IPS DF 6.9 (cell line): ENCODE results near the gene SYN1.
A peak's percentile ranks its signal among the peaks of the same experiment; 100 is the strongest.

ENCODE experiments used
- DNase-seq: peaks from one replicate; pipeline ENCODE4 v3.0.0-alpha.2; 2013; ENCODE audit warnings: low read depth, low spot score
- H3K27ac ChIP-seq: one replicate; pipeline ENCODE4 v1.5.1; 2013; ENCODE audit warnings: low read length, control low read depth
- H3K27me3 ChIP-seq: 2 replicates; pipeline ENCODE4 v1.6.1; 2013; ENCODE audit warnings: mild to moderate bottlenecking, low read length; ENCODE audit not compliant: control insufficient read depth, insufficient read depth
- H3K36me3 ChIP-seq: 2 replicates; pipeline ENCODE4 v1.6.1; 2013; ENCODE audit warnings: low read length; ENCODE audit not compliant: control insufficient read depth, insufficient read depth
- H3K4me1 ChIP-seq: 2 replicates; pipeline ENCODE4 v1.6.1; 2013; ENCODE audit warnings: low read length; ENCODE audit not compliant: control insufficient read depth, insufficient read depth
- H3K4me3 ChIP-seq: 2 replicates; pipeline ENCODE4 v1.5.1; 2013; ENCODE audit warnings: mild to moderate bottlenecking, low read length
- H3K9me3 ChIP-seq: 2 replicates; pipeline ENCODE4 v1.6.1; 2013; ENCODE audit warnings: low read length, inconsistent platforms; ENCODE audit not compliant: control insufficient read depth, insufficient read depth
- WGBS: extraction: QIAGEN DNeasy Blood & Tissue Kit; methylation state at CpG from one replicate; pipeline ENCODE4 v1.1.7; 2013; ENCODE audit warnings: mixed read lengths, missing lambda C conversion rate; ENCODE audit not compliant: insufficient read length, insufficient coverage; 5-methylcytosine and 5-hydroxymethylcytosine counted together

The SYN1 gene

GRCh38 chrX:47650164-47651042, 30.7 kb upstream of the SYN1 start, which contains the start of gene ELK1:
ELK1 (minus strand) TSS chrX:47650563; CDS start chrX:47641441, 9,122 bp downstream.
- H3K4me3 ChIP-seq: peak within 1 kb of the TSS; percentile 89
- no peaks in the 10 kb centered on the region for H3K27me3 ChIP-seq
- H3K9me3 ChIP-seq: no peaks in the 10 kb centered on the region
- no peak within 1 kb of the TSS for H3K27ac ChIP-seq
- H3K4me1 ChIP-seq: no peaks in the 10 kb centered on the region
- peaks cover 2% of the 10 kb centered on the region; the same call in 1 of the 2 replicates for H3K36me3 ChIP-seq
- peak; percentile 74 for DNase-seq
- WGBS: no CpG with 5 or more reads among the region's 65 CpGs

- Histone ChIP-seq H3K4me1 (no peaks in the 10 kb centered on the region), H3K27me3 (no peaks in the 10 kb centered on the region), H3K27ac (no peak overlapping the region), H3K4me3 (peak overlapping the region; percentile 89; the same call in 1 of the 2 replicates), H3K9me3 (no peaks in the 10 kb centered on the region), H3K36me3 (peaks cover 2% of the 10 kb centered on the region; the same call in 1 of the 2 replicates)
- DNase-seq: no peak
- WGBS: no CpG with 5 or more reads among the region's 11 CpGs
Measured at GRCh38 chrX:47649781-47650163, 30.1 kb upstream of the SYN1 start.

GRCh38 chrX:47649271-47649670, 29.6 kb upstream of the SYN1 start:
- Histone ChIP-seq H3K27ac (no peak overlapping the region), H3K9me3 (no peaks in the 10 kb centered on the region), H3K36me3 (peaks cover 2% of the 10 kb centered on the region; the same call in 1 of the 2 replicates), H3K4me3 (no peak overlapping the region; the same call in 1 of the 2 replicates), H3K4me1 (no peaks in the 10 kb centered on the region), H3K27me3 (no peaks in the 10 kb centered on the region)
- no CpG with 5 or more reads among the region's 8 CpGs for WGBS
- no peak for DNase-seq

GRCh38 chrX:47648376-47648775, 28.7 kb upstream of the SYN1 start:
- no peak for DNase-seq
- no CpG with 5 or more reads among the region's 2 CpGs for WGBS
- no peaks in the 10 kb centered on the region for H3K4me1 ChIP-seq
- no peak overlapping the region for H3K4me3 ChIP-seq
- H3K27ac ChIP-seq: no peak overlapping the region
- no peaks in the 10 kb centered on the region for H3K9me3 ChIP-seq
- peaks cover 2% of the 10 kb centered on the region; the same call in 1 of the 2 replicates for H3K36me3 ChIP-seq
- H3K27me3 ChIP-seq: no peaks in the 10 kb centered on the region

GRCh38 chrX:47646636-47647035, 27.0 kb upstream of the SYN1 start:
- H3K9me3 ChIP-seq: no peaks in the 10 kb centered on the region
- DNase-seq: no peak
- WGBS: no CpG with 5 or more reads among the region's 6 CpGs

GRCh38 chrX:47645530-47645929, 25.9 kb upstream of the SYN1 start:
- no peak for DNase-seq
- 0 out of 2 replicates have a peak, but pooled peaks cover 3% of the 10 kb centered on the region for H3K36me3 ChIP-seq
- H3K27ac ChIP-seq: no peak overlapping the region
- H3K9me3 ChIP-seq: no peaks in the 10 kb centered on the region
- H3K4me3 ChIP-seq: no peak overlapping the region
- no peaks in the 10 kb centered on the region for H3K4me1 ChIP-seq
- no CpG with 5 or more reads among the region's 10 CpGs for WGBS
- H3K27me3 ChIP-seq: no peaks in the 10 kb centered on the region

More at GRCh38 chrX:47646636-47647035, 27.0 kb upstream of the SYN1 start:
- Histone ChIP-seq H3K4me1 (no peaks in the 10 kb centered on the region), H3K27me3 (no peaks in the 10 kb centered on the region), H3K36me3 (no peaks in the 10 kb centered on the region), H3K27ac (no peak overlapping the region), H3K4me3 (no peak overlapping the region)

- DNase-seq: no peak
- no peak overlapping the region for H3K27ac ChIP-seq
- no peak overlapping the region for H3K4me3 ChIP-seq
- 0 out of 2 replicates have a peak, but pooled peaks cover 3% of the 10 kb centered on the region for H3K36me3 ChIP-seq
- no peaks in the 10 kb centered on the region for H3K4me1 ChIP-seq
- no peaks in the 10 kb centered on the region for H3K27me3 ChIP-seq
- no CpG with 5 or more reads among the region's 12 CpGs for WGBS
- no peaks in the 10 kb centered on the region for H3K9me3 ChIP-seq
Measured at GRCh38 chrX:47644557-47645091, 25.0 kb upstream of the SYN1 start.

GRCh38 chrX:47643926-47644325, 24.3 kb upstream of the SYN1 start:
- DNase-seq: no peak
- Histone ChIP-seq H3K36me3 (0 out of 2 replicates have a peak, but pooled peaks cover 4% of the 10 kb centered on the region), H3K4me1 (no peaks in the 10 kb centered on the region), H3K9me3 (no peaks in the 10 kb centered on the region), H3K27me3 (no peaks in the 10 kb centered on the region), H3K4me3 (no peak overlapping the region), H3K27ac (no peak overlapping the region)
- WGBS: no CpG with 5 or more reads among the region's 2 CpGs

GRCh38 chrX:47638816-47639215, 19.2 kb upstream of the SYN1 start:
- no peak overlapping the region for H3K27ac ChIP-seq
- no peak overlapping the region for H3K4me3 ChIP-seq
- no CpG with 5 or more reads among the region's 14 CpGs for WGBS
- no peaks in the 10 kb centered on the region for H3K27me3 ChIP-seq
- H3K4me1 ChIP-seq: no peaks in the 10 kb centered on the region
- H3K36me3 ChIP-seq: 0 out of 2 replicates have a peak, but pooled peaks cover 7% of the 10 kb centered on the region
- DNase-seq: no peak
- H3K9me3 ChIP-seq: no peaks in the 10 kb centered on the region

- H3K36me3 ChIP-seq: 0 out of 2 replicates have a peak, but pooled peaks cover 7% of the 10 kb centered on the region
- no peak for DNase-seq
- no peaks in the 10 kb centered on the region for H3K27me3 ChIP-seq
- H3K4me3 ChIP-seq: no peak overlapping the region
- no peak overlapping the region for H3K27ac ChIP-seq
- H3K9me3 ChIP-seq: no peaks in the 10 kb centered on the region
- no CpG with 5 or more reads among the region's 31 CpGs for WGBS
- H3K4me1 ChIP-seq: no peaks in the 10 kb centered on the region
Measured at GRCh38 chrX:47637546-47638195, 18.0 kb upstream of the SYN1 start.
